ENCODE measurements around the gene GYPC. TPM values are rescaled to one million over a fixed set of nuclear protein-coding genes. Genes with fewer than 3 reads are reported as not detected.

The GYPC gene
- total and polyA plus RNA-seq, 4 donors, result 79.5 to 173 (median 104) TPM

DNA sequence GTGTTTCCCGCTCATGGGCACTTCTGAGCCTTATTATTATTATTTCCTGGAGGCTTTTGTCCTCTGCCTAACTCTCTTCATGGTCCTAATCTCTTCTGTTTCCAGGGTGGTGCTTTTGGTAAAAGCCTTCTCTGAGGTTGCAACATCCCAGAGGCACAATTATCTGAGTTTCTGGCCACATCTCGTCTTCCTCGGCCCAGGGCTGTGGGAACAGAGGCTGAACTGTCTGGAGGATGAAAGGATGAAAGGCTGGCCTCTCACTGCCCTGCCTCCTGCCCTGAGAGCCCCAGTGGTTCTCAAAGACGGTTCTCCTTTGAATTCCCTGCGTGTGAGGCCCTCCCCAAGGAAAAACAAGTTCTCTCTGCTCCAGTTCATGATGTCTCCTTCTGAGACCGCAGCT lies 13.8 kb downstream of the GYPC start:
- Histone ChIP-seq H3K36me3 (ENCODE audit: control insufficient read depth in 1 of 2, insufficient read depth in 2 of 2, low read length in 1 of 2) (peaks cover 0 to 3% of the 10 kb centered on the region in 2 donors), H3K9me3 (ENCODE audit: control insufficient read depth, low read length) (no peaks in the 10 kb centered on the region), H3K4me3 (ENCODE audit: low read length in 2 of 2) (no peak overlapping the region), H3K27ac (ENCODE audit: low read depth in 1 of 2, low read length in 2 of 2) (no peak overlapping the region), H3K27me3 (ENCODE audit: control insufficient read depth in 1 of 2, insufficient read depth in 2 of 2, low read length in 1 of 2) (no peaks in the 10 kb centered on the region), H3K4me1 (ENCODE audit: control insufficient read depth in 1 of 2, insufficient read depth in 2 of 2, low read length in 2 of 2) (no peaks in the 10 kb centered on the region)
- intact Hi-C loops (cut with DNase I), result no loop called here
- 64 to 68% methylated on average over 6 of the region's 6 CpGs for WGBS, 2 donors
- DNase-seq (no peak), ATAC-seq (ENCODE audit: low FRiP score) (peak; percentile 13)

DNA sequence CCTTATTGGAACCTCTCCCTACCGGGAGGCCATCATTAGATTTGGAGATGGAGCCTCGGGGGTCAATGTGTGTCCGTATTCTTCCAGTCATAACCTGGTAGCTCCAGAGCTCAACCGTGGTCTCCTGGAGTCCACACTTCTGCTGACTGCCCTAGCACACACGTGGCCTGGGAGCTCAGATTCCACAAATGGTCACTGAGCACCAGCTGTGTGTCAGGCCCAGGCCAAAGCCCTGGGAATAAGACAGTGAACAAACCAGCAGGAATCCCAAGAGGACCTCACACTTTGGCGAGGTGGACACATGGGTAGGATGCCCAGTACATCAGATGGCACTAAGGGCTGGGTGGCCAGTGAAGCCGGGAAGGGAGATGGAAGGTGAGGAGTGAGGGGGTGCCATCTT lies 15.5 kb downstream of the GYPC start:
- Histone ChIP-seq H3K27ac (ENCODE audit: low read depth in 1 of 2, low read length in 2 of 2) (no peak overlapping the region), H3K9me3 (ENCODE audit: control insufficient read depth, low read length) (no peaks in the 10 kb centered on the region), H3K27me3 (ENCODE audit: control insufficient read depth in 1 of 2, insufficient read depth in 2 of 2, low read length in 1 of 2) (no peaks in the 10 kb centered on the region), H3K4me3 (ENCODE audit: low read length in 2 of 2) (no peak overlapping the region), H3K36me3 (ENCODE audit: control insufficient read depth in 1 of 2, insufficient read depth in 2 of 2, low read length in 1 of 2) (peaks cover 0 to 3% of the 10 kb centered on the region in 2 donors), H3K4me1 (ENCODE audit: control insufficient read depth in 1 of 2, insufficient read depth in 2 of 2, low read length in 2 of 2) (no peaks in the 10 kb centered on the region)
- ATAC-seq (ENCODE audit: low FRiP score) (no peak), DNase-seq (peak in 1 of 2 donors; percentile 31)
- WGBS, 2 donors, result 94 to 95% methylated on average over 7 of the region's 7 CpGs
- intact Hi-C loops (cut with DNase I), result no loop called here

DNA sequence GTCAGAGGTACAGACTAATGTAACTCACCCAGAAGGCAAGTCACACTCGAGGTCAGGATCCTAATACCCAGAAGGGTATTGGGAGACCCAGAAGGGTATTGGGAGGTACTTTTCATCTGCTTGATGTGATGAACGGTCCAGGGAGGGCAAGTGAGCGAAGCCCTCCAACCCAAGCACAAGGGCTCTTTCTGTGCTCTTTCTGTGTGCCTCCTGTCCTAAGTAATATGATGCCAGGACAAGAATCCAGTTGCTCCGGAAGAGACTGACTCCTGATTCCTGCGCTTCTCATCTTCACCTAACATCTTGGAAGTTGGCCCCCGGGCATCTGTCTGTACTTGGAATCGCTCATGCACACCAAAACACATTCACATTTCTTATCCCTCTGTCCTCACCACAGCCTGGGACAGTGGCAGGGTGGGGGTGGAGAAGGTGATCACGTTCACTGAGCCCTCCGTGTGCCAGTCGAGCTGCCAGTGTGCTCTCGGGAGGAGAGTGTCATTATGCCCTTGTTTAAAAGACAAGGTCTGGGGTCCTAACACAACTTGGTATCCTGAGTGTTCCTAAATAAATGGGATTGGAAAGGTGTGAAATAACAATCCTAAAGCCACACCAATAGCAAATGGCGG lies 17.1 kb downstream of the GYPC start:
- H3K27me3 ChIP-seq (ENCODE audit: control insufficient read depth in 1 of 2, insufficient read depth in 2 of 2, low read length in 1 of 2), result no peaks in the 10 kb centered on the region
- intact Hi-C loops (cut with DNase I), result no loop called here
- no peak overlapping the region for H3K27ac ChIP-seq (ENCODE audit: low read depth in 1 of 2, low read length in 2 of 2)
- H3K4me3 ChIP-seq (ENCODE audit: low read length in 2 of 2), result no peak overlapping the region
- no peak for ATAC-seq (ENCODE audit: low FRiP score)
- H3K9me3 ChIP-seq (ENCODE audit: control insufficient read depth, low read length), result no peaks in the 10 kb centered on the region
- 88 to 91% methylated on average over 12 of the region's 12 CpGs for WGBS, 2 donors
- peaks cover 0 to 2% of the 10 kb centered on the region in 2 donors for H3K36me3 ChIP-seq (ENCODE audit: control insufficient read depth in 1 of 2, insufficient read depth in 2 of 2, low read length in 1 of 2)
- DNase-seq, result peak in 1 of 2 donors; percentile 34
- H3K4me1 ChIP-seq (ENCODE audit: control insufficient read depth in 1 of 2, insufficient read depth in 2 of 2, low read length in 2 of 2), result no peaks in the 10 kb centered on the region

DNA sequence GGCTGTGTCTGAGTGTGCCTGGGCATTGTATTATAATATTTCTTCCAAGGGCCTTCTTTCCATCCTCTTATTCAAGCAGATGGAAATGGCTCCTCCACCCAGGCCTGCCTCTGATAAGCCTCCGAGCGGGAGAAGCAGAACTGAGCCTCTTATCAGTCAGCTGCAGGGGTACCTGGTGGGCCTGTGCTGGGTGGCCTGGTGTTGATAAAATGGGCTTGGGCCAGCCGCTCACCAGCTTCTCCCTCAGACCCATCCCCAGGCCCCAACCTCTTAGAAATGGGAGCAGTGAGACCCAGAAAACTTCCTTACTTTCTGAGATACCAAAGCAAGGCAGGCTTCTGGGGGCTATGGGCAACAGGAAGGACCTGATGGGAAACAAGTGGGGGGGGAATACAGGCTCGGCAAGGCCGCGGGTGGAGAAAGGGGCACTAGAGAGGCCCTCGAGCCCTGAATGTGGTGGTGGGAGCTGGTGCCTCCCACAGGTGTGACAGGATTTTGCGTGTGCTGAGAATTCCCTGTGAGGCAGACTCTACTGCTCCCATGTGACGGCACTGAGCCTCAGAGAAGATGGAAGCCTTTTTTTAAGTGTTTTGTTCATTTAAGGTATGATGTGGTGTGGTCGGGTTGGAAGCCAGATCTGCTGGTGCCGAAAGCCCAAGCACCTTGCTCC lies 18.3 kb downstream of the GYPC start:
- DNase-seq, result peak in 1 of 2 donors; percentile 50
- intact Hi-C loops (cut with DNase I), result no loop called here
- no peak overlapping the region for H3K27ac ChIP-seq (ENCODE audit: low read depth in 1 of 2, low read length in 2 of 2)
- no peak for ATAC-seq (ENCODE audit: low FRiP score)
- no peaks in the 10 kb centered on the region for H3K9me3 ChIP-seq (ENCODE audit: control insufficient read depth, low read length)
- H3K36me3 ChIP-seq (ENCODE audit: control insufficient read depth in 1 of 2, insufficient read depth in 2 of 2, low read length in 1 of 2), result peaks cover 0 to 2% of the 10 kb centered on the region in 2 donors
- no peaks in the 10 kb centered on the region for H3K4me1 ChIP-seq (ENCODE audit: control insufficient read depth in 1 of 2, insufficient read depth in 2 of 2, low read length in 2 of 2)
- no peak overlapping the region for H3K4me3 ChIP-seq (ENCODE audit: low read length in 2 of 2)
- 90 to 93% methylated on average over 11 of the region's 11 CpGs for WGBS, 2 donors
- H3K27me3 ChIP-seq (ENCODE audit: control insufficient read depth in 1 of 2, insufficient read depth in 2 of 2, low read length in 1 of 2), result no peaks in the 10 kb centered on the region

DNA sequence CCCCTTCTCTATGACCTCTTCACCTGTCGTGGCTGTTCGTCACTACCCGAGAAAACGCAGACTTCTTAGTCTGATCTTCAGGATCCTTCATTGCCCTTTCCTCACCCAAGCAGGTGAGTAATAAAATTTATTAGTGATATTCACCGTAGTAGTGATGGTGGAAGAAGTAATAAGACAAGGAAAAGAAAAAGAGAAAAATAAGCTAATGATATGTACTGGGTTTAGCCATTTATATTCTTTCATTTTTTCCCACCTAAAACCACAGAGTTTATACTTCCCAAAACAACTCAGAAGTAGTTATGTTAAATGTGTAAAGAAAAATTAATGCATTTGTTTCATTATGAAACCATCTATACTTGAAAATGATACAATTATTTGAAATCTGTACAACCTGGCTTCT lies 19.7 kb downstream of the GYPC start:
- no peak for ATAC-seq (ENCODE audit: low FRiP score)
- H3K4me1 ChIP-seq (ENCODE audit: control insufficient read depth in 1 of 2, insufficient read depth in 2 of 2, low read length in 2 of 2), result no peaks in the 10 kb centered on the region
- no peak for DNase-seq
- 97 to 98% methylated on average over 5 of the region's 5 CpGs for WGBS, 2 donors
- no peaks in the 10 kb centered on the region for H3K9me3 ChIP-seq (ENCODE audit: control insufficient read depth, low read length)
- H3K27me3 ChIP-seq (ENCODE audit: control insufficient read depth in 1 of 2, insufficient read depth in 2 of 2, low read length in 1 of 2), result no peaks in the 10 kb centered on the region
- no peak overlapping the region for H3K27ac ChIP-seq (ENCODE audit: low read depth in 1 of 2, low read length in 2 of 2)
- H3K36me3 ChIP-seq (ENCODE audit: control insufficient read depth in 1 of 2, insufficient read depth in 2 of 2, low read length in 1 of 2), result no peaks in the 10 kb centered on the region
- intact Hi-C loops (cut with DNase I), result no loop called here
- no peak overlapping the region for H3K4me3 ChIP-seq (ENCODE audit: low read length in 2 of 2)

DNA sequence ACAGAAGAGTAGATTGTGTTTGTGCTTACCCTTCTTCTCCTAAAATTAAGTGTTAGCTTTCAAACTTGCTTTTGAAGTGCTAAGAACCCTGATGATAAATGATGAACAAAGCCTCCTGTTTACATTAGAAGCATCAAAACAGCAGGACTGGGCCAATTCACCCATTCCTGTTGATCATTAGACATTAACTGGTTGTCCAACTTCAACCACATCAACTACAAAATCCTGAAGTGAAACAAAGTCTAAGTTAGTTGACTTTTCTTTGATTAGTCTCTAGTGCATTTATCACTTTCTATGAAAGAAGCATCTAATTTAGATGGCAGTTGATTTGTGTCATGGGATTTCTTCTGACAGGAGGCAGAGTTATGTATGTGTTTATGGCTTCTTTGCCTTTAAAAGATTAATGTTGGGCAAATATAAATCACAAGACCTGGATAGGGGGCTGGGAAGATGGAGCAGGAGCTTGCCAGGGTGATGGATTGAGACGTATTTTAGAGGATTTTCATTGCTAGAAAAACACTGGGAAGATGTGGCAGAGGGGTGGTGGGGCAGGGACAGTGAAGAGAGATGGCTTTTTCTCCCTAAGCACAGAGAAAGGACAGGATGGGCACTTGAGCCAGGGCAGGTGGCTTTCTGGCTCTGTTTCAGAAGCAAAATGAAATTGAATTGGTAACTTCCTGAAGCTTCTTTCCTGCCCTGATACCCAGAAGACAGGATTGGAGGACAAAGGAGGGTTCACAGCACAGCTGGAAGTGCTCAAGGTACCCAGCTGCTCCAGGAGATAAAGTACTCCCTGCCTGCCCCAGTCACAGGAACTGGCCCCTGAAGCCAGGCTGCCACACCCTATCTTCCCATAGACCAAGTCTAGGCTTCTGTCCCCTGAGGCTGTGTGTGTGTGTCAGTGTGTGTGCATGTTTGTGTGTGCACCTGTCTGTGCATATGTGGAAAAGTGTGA lies 20.5 kb downstream of the GYPC start:
- Histone ChIP-seq H3K4me3 (ENCODE audit: low read length in 2 of 2) (no peak overlapping the region), H3K36me3 (ENCODE audit: control insufficient read depth in 1 of 2, insufficient read depth in 2 of 2, low read length in 1 of 2) (no peaks in the 10 kb centered on the region), H3K27me3 (ENCODE audit: control insufficient read depth in 1 of 2, insufficient read depth in 2 of 2, low read length in 1 of 2) (no peaks in the 10 kb centered on the region), H3K9me3 (ENCODE audit: control insufficient read depth, low read length) (no peaks in the 10 kb centered on the region), H3K4me1 (ENCODE audit: control insufficient read depth in 1 of 2, insufficient read depth in 2 of 2, low read length in 2 of 2) (no peaks in the 10 kb centered on the region), H3K27ac (ENCODE audit: low read depth in 1 of 2, low read length in 2 of 2) (no peak overlapping the region)
- ATAC-seq (ENCODE audit: low FRiP score) (no peak), DNase-seq (peak in 1 of 2 donors; percentile 37)
- 86 to 87% methylated on average over 1 of the region's 1 CpG for WGBS, 2 donors
- intact Hi-C loops (cut with DNase I), result no loop called here

DNA sequence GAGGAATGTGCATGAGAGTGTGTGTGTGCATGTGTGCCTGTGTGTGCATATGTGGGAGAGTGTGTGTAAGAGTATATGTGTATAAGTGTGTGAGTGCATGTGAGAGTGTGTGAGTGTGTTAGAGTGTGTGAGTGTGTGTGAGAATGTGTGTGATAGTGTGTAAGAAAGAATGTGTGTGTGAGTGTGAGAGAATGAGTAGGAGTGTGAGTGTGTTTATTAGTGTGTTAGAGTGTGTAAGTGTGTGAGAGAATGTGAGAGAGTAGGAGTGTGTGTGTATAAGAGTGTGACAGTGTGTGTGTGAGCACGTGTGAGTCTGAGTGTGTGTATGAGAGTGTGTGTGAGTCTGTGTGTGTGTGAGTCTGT lies 21.2 kb downstream of the GYPC start:
- intact Hi-C loops (cut with DNase I), result no loop called here
- H3K27me3 ChIP-seq (ENCODE audit: control insufficient read depth in 1 of 2, insufficient read depth in 2 of 2, low read length in 1 of 2), result no peaks in the 10 kb centered on the region
- H3K4me3 ChIP-seq (ENCODE audit: low read length in 2 of 2), result no peak overlapping the region
- DNase-seq (no peak), ATAC-seq (ENCODE audit: low FRiP score) (no peak)
- H3K9me3 ChIP-seq (ENCODE audit: control insufficient read depth, low read length), result no peaks in the 10 kb centered on the region
- H3K36me3 ChIP-seq (ENCODE audit: control insufficient read depth in 1 of 2, insufficient read depth in 2 of 2, low read length in 1 of 2), result peaks cover 0 to 3% of the 10 kb centered on the region in 2 donors
- no peak overlapping the region for H3K27ac ChIP-seq (ENCODE audit: low read depth in 1 of 2, low read length in 2 of 2)
- H3K4me1 ChIP-seq (ENCODE audit: control insufficient read depth in 1 of 2, insufficient read depth in 2 of 2, low read length in 2 of 2), result no peaks in the 10 kb centered on the region
- 83 to 89% methylated on average over 1 of the region's 1 CpG for WGBS, 2 donors

DNA sequence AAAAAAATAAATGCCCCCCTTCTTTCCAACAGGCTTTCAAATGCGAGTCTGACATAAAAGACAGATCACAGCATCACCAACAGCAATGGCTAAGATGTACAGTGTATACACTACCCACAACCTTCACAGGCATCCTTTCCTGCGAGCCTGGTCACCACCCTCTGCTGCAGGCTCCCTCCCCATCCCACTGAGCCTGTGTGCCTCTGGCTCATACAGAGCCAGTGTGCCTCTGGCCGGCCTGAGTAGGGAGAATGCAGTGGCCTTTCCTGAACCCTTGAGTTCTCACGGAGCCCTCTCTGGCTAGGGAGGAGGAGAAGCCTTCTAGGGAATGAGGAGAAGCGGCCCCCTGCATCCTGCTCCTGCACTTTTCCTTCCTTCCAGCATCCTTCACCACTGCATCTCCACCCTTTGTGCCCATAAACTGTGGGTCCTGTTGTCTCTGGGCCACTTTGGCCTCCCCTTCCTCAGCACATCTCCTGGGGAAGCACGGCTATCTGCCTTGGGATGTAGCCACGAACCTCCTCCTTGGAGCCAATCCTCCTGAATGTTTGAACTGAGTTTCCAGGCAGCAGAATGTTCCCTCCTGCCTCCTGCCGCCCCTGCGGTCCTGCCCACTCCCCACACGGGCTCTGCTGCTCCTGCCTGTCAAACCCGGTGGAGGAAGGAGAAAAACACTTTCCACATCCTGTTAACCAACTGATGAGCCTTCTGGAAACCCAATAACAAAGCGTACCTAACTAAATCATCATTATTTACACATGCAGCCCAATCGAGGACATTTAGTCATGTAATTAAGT lies 22.5 kb downstream of the GYPC start:
- ATAC-seq (ENCODE audit: low FRiP score) (peak; percentile 39), DNase-seq (peak in 1 of 2 donors; percentile 46)
- Histone ChIP-seq H3K9me3 (ENCODE audit: control insufficient read depth, low read length) (no peaks in the 10 kb centered on the region), H3K27me3 (ENCODE audit: control insufficient read depth in 1 of 2, insufficient read depth in 2 of 2, low read length in 1 of 2) (no peaks in the 10 kb centered on the region), H3K4me3 (ENCODE audit: low read length in 2 of 2) (no peak overlapping the region), H3K4me1 (ENCODE audit: control insufficient read depth in 1 of 2, insufficient read depth in 2 of 2, low read length in 2 of 2) (no peaks in the 10 kb centered on the region), H3K27ac (ENCODE audit: low read depth in 1 of 2, low read length in 2 of 2) (no peak overlapping the region), H3K36me3 (ENCODE audit: control insufficient read depth in 1 of 2, insufficient read depth in 2 of 2, low read length in 1 of 2) (peaks cover 0 to 3% of the 10 kb centered on the region in 2 donors)
- intact Hi-C loops (cut with DNase I), result no loop called here
- WGBS, 2 donors, result 56 to 64% methylated on average over 13 of the region's 13 CpGs
